ENCODE measurements around the gene VASP. TPM values are rescaled to one million over a fixed set of nuclear protein-coding genes. Genes with fewer than 3 reads are reported as not detected.

Gene VASP
- total RNA-seq, 4 donors from 2014 or later, result 172 to 321 (median 210) TPM

DNA sequence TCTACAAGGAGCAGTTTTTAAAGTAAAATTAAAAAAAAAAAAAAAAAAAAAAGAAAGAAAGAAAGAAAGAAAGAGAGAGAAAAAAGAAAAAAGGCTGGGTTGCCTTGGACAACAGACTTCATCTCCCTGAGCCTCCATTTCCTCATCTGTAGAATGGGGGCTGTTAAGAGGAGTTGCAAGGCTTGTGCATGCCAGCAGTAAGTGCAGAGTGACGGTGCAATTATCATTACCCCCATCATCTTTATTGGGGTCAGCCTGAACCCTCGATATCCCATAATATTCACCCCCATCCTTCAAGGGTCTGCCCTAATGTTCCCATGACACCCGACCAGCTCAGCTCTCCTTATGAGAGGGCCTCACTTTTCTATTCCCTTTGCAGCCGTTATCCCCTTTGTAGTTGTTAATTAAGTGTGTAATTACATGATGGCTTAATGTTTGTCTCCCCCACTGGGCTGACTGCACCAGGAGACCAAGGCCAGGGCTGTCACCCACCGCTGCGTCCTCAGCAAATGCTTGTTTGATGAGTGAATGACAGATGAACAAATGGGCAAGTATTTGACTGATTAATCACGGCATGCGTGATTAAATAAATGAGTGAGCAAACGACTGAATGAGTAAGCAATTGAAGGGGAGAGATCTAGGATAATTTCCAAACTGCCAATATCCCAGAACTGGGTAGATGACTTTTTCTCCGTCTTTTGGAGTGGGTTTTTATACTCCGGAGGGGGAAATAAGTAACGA, 29.4 kb upstream of the VASP start:
- 8% methylated on average over 12 of the region's 12 CpGs for WGBS
- Histone ChIP-seq H3K27ac (replicated peaks in 1 of 4) (peak overlapping the region; percentile 91 to 92 (median 92)), H3K4me1 (peaks cover 11 to 16% (median 14%) of the 10 kb centered on the region in 4 donors), H3K27me3 (no peaks in the 10 kb centered on the region), H3K9me3 (no peaks in the 10 kb centered on the region), H3K36me3 (no peaks in the 10 kb centered on the region), H3K4me3 (peak overlapping the region; percentile 51 to 67 (median 52))
- intact Hi-C loops (cut with DNase I), result loop anchor here (2.0 kb wide), 2 partner anchors 39 to 49 kb away; no protein-coding TSS in a partner anchor
- DNase-seq (ENCODE audit: extremely low spot score), result no peak
- TF ChIP-seq POLR2AphosphoS5 (IDR thresholded peaks at IDR 0.05) (no peak), CTCF (IDR thresholded peaks at IDR 0.05) (no peak), EP300 (IDR thresholded peaks at IDR 0.05) (no peak), POLR2A (IDR thresholded peaks at IDR 0.05; ENCODE audit: low read depth) (no peak)

DNA sequence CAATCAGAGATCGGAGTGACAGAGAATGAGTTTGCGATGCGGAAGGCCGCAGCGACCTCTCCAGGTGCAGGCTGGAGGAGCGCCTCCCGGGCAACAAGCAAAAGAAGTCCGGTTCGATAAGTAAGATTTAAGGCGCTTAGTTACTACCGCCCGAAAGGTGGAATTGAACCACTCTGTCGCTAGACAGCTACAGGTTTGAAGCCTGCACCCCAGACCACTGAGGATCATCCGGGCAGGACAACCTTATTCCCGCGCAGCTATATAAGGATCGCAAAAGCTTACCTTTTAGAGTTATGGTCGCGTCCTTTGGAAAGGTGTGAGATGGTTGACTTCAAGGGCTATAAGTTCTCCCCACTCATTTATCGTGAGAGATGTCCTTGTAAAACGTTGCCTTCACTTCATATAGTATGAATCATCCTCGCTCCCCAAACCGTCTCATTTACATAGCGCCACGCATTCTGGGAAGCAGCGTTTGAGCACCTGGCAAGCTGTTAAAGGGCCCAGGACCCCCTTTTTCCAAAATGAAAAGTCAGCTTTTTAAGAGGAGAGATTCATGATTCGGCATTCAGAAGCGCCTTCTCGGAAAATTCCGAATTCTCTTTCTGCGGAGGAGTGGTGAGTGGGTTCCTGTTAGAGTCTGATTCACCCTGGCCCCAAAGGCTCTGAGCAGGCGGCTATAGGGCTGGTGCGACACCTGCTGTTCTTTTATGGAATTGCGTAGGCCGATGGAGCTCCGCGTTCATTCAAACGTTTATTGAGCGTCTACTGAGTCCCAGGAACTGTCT, 28.6 kb upstream of the VASP start:
- Histone ChIP-seq H3K27me3 (no peaks in the 10 kb centered on the region), H3K27ac (replicated peaks in 1 of 4) (peak overlapping the region; percentile 91 to 92 (median 92)), H3K9me3 (no peaks in the 10 kb centered on the region), H3K4me1 (peaks cover 10 to 16% (median 14%) of the 10 kb centered on the region in 4 donors), H3K36me3 (no peaks in the 10 kb centered on the region), H3K4me3 (peak overlapping the region; percentile 51 to 67 (median 52))
- intact Hi-C loops (cut with DNase I), result loop anchor here (2.0 kb wide), 2 partner anchors 40 to 50 kb away; no protein-coding TSS in a partner anchor
- peak; percentile 96 for DNase-seq (ENCODE audit: extremely low spot score)
- WGBS, result 2% methylated on average over 30 of the region's 39 CpGs
- TF ChIP-seq POLR2AphosphoS5 (IDR thresholded peaks at IDR 0.05) (peak; percentile 62 to 77), CTCF (IDR thresholded peaks at IDR 0.05) (peak; percentile 97 to 100 (median 97)), POLR2A (IDR thresholded peaks at IDR 0.05; ENCODE audit: low read depth) (no peak)

DNA sequence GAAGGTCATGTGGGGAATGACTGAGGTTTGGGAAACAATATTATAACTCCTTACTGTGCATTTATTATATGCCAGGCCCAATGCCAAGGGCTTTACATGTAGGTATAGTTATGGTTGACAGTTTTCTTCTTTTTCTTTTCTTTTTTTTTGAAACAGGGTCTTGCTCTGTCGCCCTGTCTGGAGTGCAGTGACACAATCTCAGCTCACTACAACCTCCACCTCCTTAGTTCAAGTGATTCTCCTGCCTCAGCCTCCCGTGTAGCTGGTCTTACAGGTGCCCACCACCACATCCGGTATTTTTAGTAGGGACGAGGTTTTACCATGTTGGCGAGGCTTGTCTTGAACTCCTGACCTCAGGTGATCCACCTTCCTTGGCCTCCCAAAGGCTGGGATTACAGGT, 24.2 kb upstream of the VASP start:
- no peak overlapping the region for H3K27ac ChIP-seq (replicated peaks in 1 of 4)
- no peak for TF ChIP-seq POLR2AphosphoS5 (IDR thresholded peaks at IDR 0.05)
- no peak for TF ChIP-seq CTCF (IDR thresholded peaks at IDR 0.05)
- TF ChIP-seq EP300 (IDR thresholded peaks at IDR 0.05), result no peak
- TF ChIP-seq POLR2A (IDR thresholded peaks at IDR 0.05; ENCODE audit: low read depth), result no peak
- no peaks in the 10 kb centered on the region for H3K27me3 ChIP-seq
- no peaks in the 10 kb centered on the region for H3K36me3 ChIP-seq
- intact Hi-C loops (cut with DNase I), result no loop called here
- no peak for DNase-seq (ENCODE audit: extremely low spot score)
- 92% methylated on average over 5 of the region's 5 CpGs for WGBS
- no peaks in the 10 kb centered on the region for H3K9me3 ChIP-seq
- H3K4me1 ChIP-seq, result peaks cover 8 to 18% (median 12%) of the 10 kb centered on the region in 4 donors
- H3K4me3 ChIP-seq, result no peak overlapping the region

DNA sequence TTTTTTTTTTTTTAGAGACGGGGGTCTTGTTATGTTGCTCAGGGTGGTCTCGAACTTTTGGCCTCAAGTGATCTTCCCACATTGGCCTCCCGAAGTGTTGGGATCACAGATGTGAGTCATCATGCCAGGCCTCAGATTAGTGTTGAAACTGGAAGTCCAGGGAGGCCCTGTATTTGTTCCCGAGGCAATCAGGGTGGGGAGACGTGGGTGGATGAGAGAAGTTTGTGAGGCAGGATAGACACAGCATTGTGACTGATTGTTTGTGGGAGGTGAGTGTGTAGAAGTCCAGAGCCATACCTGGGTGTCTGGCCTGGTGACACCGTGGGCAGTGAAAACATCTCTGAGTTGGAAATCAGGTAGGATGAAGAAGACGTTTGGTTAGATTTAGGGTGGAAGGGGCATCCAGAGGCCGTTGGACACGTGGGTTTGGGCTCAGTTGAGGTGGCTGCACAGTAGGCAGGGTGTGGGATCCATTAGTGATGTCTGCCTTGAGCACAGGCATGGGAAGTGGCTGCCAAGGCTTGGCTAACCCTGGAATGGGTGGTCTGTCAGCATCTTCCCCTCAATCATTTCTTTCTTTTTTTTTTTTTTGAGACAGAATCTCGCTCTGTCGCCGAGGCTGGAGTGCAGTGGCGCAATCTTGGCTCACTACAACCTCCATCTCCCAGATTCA, 22.9 kb upstream of the VASP start:
- WGBS, result 79% methylated on average over 13 of the region's 13 CpGs
- no peaks in the 10 kb centered on the region for H3K9me3 ChIP-seq
- intact Hi-C loops (cut with DNase I), result no loop called here
- peaks cover 0 to 10% (median 4%) of the 10 kb centered on the region in 4 donors for H3K36me3 ChIP-seq
- no peaks in the 10 kb centered on the region for H3K27me3 ChIP-seq
- DNase-seq (ENCODE audit: extremely low spot score), result no peak
- no peak for TF ChIP-seq EP300 (IDR thresholded peaks at IDR 0.05)
- TF ChIP-seq POLR2AphosphoS5 (IDR thresholded peaks at IDR 0.05), result no peak
- TF ChIP-seq CTCF (IDR thresholded peaks at IDR 0.05), result no peak
- TF ChIP-seq POLR2A (IDR thresholded peaks at IDR 0.05; ENCODE audit: low read depth), result no peak
- no peak overlapping the region for H3K4me3 ChIP-seq
- peaks cover 5 to 13% (median 8%) of the 10 kb centered on the region in 4 donors for H3K4me1 ChIP-seq
- H3K27ac ChIP-seq (replicated peaks in 1 of 4), result peak overlapping the region in 2 of 4 donors; percentile 87 to 94
